KMS-11 (cell line): ENCODE measurements around the gene NTM.

Experiments used
- H2AFZ ChIP-seq: fragments of 200-600 bp; sonication (generic); 2 replicates; pipeline ENCODE4 v1.6.1; 2016; ENCODE audit warnings: antibody characterized with exemption, mixed run types, low read depth
- H3K27ac ChIP-seq: fragments of 200-600 bp; sonication (generic); 2 replicates; pipeline ENCODE4 v1.6.1; 2016; ENCODE audit warnings: mild to moderate bottlenecking, mixed run types
- H3K27me3 ChIP-seq: fragments of 200-600 bp; sonication (generic); 2 replicates; pipeline ENCODE4 v1.6.1; 2017; ENCODE audit warnings: mild to moderate bottlenecking, low read depth, mixed run types, moderate library complexity; ENCODE audit not compliant: insufficient read depth
- H3K36me3 ChIP-seq: fragments of 200-600 bp; sonication (generic); 2 replicates; pipeline ENCODE4 v1.6.1; 2017; ENCODE audit warnings: mild to moderate bottlenecking, mixed run types; ENCODE audit not compliant: insufficient read depth
- H3K4me1 ChIP-seq: fragments of 200-600 bp; sonication (generic); 2 replicates; pipeline ENCODE4 v1.6.1; 2016; ENCODE audit warnings: mild to moderate bottlenecking, low read depth, mixed run types; ENCODE audit not compliant: poor library complexity, severe bottlenecking
- H3K4me2 ChIP-seq: fragments of 200-600 bp; sonication (generic); 2 replicates; pipeline ENCODE4 v1.7.0; 2016; ENCODE audit warnings: mild to moderate bottlenecking, mixed run types
- H3K4me3 ChIP-seq: fragments of 200-600 bp; sonication (generic); IDR thresholded peaks from 2 replicates; pipeline ENCODE4 v1.6.1; 2017; ENCODE audit warnings: low read depth, low read length, mixed read lengths; ENCODE audit not compliant: insufficient read depth
- H3K79me2 ChIP-seq: fragments of 200-600 bp; sonication (generic); 2 replicates; pipeline ENCODE4 v1.6.1; 2016; ENCODE audit warnings: low read depth, mixed run types; ENCODE audit not compliant: insufficient read depth
- H3K9ac ChIP-seq: fragments of 200-600 bp; sonication (generic); 2 replicates; pipeline ENCODE4 v1.6.1; 2016; ENCODE audit warnings: mild to moderate bottlenecking, mixed run types
- H4K20me1 ChIP-seq: fragments of 200-600 bp; sonication (generic); 2 replicates; pipeline ENCODE4 v1.6.1; 2016; ENCODE audit warnings: mild to moderate bottlenecking, mixed run types; ENCODE audit not compliant: insufficient read depth
- CTCF ChIP-seq: fragments of 200-600 bp; sonication (generic); conservative IDR thresholded peaks from 2 replicates; pipeline ENCODE4 v1.6.1; 2017; ENCODE audit warnings: low read depth, mild to moderate bottlenecking, antibody characterized with exemption, low read length, moderate library complexity, mixed read lengths

NTM gene

GRCh38 chr11:132234878-132235277 is 864.5 kb downstream of the NTM start:
- no peak for TF ChIP-seq CTCF
- no peak overlapping the region for H3K4me3 ChIP-seq
- no peak overlapping the region for H3K27ac ChIP-seq
- no peaks in the 10 kb centered on the region for H3K27me3 ChIP-seq
- H3K4me2 ChIP-seq: no peak overlapping the region
- H3K9ac ChIP-seq: no peak overlapping the region
- H2AFZ ChIP-seq: no peak overlapping the region
- H3K4me1 ChIP-seq: no peaks in the 10 kb centered on the region
- H3K79me2 ChIP-seq: no peaks in the 10 kb centered on the region
- H4K20me1 ChIP-seq: no peaks in the 10 kb centered on the region
- no peaks in the 10 kb centered on the region for H3K36me3 ChIP-seq

- H2AFZ ChIP-seq: no peak overlapping the region
- H3K4me3 ChIP-seq: no peak overlapping the region
- no peaks in the 10 kb centered on the region for H3K27me3 ChIP-seq
- H4K20me1 ChIP-seq: no peaks in the 10 kb centered on the region
- H3K27ac ChIP-seq: no peak overlapping the region
- no peak for TF ChIP-seq CTCF
- no peak overlapping the region for H3K4me2 ChIP-seq
- no peak overlapping the region for H3K9ac ChIP-seq
- no peaks in the 10 kb centered on the region for H3K36me3 ChIP-seq
- no peaks in the 10 kb centered on the region for H3K79me2 ChIP-seq
- no peaks in the 10 kb centered on the region for H3K4me1 ChIP-seq
Measured at GRCh38 chr11:132237781-132238180, 867.4 kb downstream of the NTM start.

GRCh38 chr11:132238331-132238866 is 868.0 kb downstream of the NTM start:
- Histone ChIP-seq H3K4me1 (no peaks in the 10 kb centered on the region), H2AFZ (no peak overlapping the region), H4K20me1 (no peaks in the 10 kb centered on the region), H3K36me3 (no peaks in the 10 kb centered on the region), H3K4me3 (no peak overlapping the region), H3K4me2 (no peak overlapping the region), H3K79me2 (no peaks in the 10 kb centered on the region), H3K27me3 (no peaks in the 10 kb centered on the region), H3K9ac (no peak overlapping the region), H3K27ac (no peak overlapping the region)
- no peak for TF ChIP-seq CTCF

GRCh38 chr11:132240374-132240773 is 870.0 kb downstream of the NTM start:
- Histone ChIP-seq H3K4me3 (no peak overlapping the region), H4K20me1 (no peaks in the 10 kb centered on the region), H2AFZ (no peak overlapping the region), H3K36me3 (no peaks in the 10 kb centered on the region), H3K4me1 (no peaks in the 10 kb centered on the region), H3K27ac (no peak overlapping the region), H3K4me2 (no peak overlapping the region), H3K79me2 (no peaks in the 10 kb centered on the region), H3K9ac (no peak overlapping the region), H3K27me3 (no peaks in the 10 kb centered on the region)
- TF ChIP-seq CTCF: no peak

GRCh38 chr11:132242632-132243031 is 872.2 kb downstream of the NTM start:
- no peaks in the 10 kb centered on the region for H3K79me2 ChIP-seq
- H4K20me1 ChIP-seq: no peaks in the 10 kb centered on the region
- H3K9ac ChIP-seq: no peak overlapping the region
- no peak overlapping the region for H2AFZ ChIP-seq
- no peak overlapping the region for H3K4me2 ChIP-seq
- H3K4me3 ChIP-seq: no peak overlapping the region
- no peaks in the 10 kb centered on the region for H3K4me1 ChIP-seq
- no peak overlapping the region for H3K27ac ChIP-seq
- TF ChIP-seq CTCF: no peak
- no peaks in the 10 kb centered on the region for H3K36me3 ChIP-seq
- no peaks in the 10 kb centered on the region for H3K27me3 ChIP-seq
